22Rv1 (cell line): ENCODE results near the gene MYCBP2.

Experiments used
- H3K27ac ChIP-seq: fragments of 450-650 bp; 2 replicates; pipeline ENCODE4 v1.5.1; 2017
- ZFX ChIP-seq: fragments of 450-650 bp; IDR thresholded peaks from 2 replicates; pipeline ENCODE4 v1.6.1; 2017; ENCODE audit warnings: antibody characterized with exemption, borderline replicate concordance
- TF ChIP-seq, protein P1 (sequence below): fragments of 450-650 bp; IDR thresholded peaks from 2 replicates; pipeline ENCODE4 v1.5.1; 2017; ENCODE audit warnings: mild to moderate bottlenecking

The MYCBP2 gene

DNA sequence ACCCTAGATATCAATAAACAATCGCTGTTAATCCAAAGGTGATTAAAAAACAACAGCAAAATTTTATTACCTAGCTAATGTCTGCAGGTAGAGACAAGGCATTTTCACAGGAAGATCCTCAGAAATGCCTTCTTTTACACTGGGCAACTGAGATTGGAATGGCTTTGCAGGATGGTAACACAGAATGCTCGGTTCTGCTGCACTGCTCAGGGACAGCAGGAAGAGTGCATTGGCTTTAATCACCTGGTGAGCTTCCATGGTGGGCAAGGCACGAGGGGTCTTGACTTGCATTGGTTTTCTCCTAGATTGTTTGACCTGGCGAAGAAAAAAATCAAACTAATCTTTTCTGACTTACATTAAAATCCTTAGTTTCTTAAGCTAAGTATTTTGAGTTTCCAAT is 231.6 kb downstream of the MYCBP2 start:
- H3K27ac ChIP-seq, result no peak overlapping the region
- TF ChIP-seq, protein P1, sequence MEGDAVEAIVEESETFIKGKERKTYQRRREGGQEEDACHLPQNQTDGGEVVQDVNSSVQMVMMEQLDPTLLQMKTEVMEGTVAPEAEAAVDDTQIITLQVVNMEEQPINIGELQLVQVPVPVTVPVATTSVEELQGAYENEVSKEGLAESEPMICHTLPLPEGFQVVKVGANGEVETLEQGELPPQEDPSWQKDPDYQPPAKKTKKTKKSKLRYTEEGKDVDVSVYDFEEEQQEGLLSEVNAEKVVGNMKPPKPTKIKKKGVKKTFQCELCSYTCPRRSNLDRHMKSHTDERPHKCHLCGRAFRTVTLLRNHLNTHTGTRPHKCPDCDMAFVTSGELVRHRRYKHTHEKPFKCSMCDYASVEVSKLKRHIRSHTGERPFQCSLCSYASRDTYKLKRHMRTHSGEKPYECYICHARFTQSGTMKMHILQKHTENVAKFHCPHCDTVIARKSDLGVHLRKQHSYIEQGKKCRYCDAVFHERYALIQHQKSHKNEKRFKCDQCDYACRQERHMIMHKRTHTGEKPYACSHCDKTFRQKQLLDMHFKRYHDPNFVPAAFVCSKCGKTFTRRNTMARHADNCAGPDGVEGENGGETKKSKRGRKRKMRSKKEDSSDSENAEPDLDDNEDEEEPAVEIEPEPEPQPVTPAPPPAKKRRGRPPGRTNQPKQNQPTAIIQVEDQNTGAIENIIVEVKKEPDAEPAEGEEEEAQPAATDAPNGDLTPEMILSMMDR, result no peak
- no peak for TF ChIP-seq ZFX

DNA sequence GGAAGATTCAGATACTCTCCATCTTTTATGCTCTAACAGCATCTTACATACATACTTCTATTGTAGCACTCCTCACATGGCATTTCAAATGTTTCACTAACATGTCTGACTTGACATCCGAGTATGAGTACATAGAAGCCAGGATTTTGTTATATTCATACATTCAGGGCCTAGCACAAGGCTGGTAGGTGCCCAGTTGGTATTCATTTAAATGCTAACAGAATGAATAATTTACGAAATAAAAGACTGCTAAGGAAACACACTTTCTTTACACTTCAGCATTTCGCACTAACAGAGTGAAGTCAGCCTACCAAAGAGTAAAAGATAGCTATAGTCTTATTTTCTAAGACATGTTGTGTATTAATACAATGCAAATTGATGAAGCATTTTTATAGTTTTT is 232.1 kb downstream of the MYCBP2 start:
- TF ChIP-seq ZFX, result no peak
- TF ChIP-seq, protein P1, result no peak
- H3K27ac ChIP-seq, result no peak overlapping the region

DNA sequence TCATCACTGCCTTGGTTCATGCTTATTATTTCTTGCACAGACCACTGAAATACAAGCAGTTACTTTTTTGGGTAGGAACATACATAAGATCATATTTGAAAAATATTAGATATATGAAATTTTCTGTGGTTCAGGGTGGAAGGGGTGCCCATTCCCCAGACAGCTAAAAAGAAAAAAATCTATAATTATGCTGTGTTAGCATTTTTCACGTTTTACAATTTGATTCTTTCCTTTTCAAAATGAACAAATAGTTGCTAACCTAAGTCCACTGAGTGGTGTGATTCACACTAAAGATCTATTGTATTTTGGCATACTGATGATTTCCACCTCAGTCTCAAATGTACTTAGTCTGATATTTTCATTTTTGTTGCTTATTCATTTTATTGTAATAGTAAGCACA is 233.2 kb downstream of the MYCBP2 start:
- H3K27ac ChIP-seq, result no peak overlapping the region
- TF ChIP-seq, protein P1, result no peak
- no peak for TF ChIP-seq ZFX

DNA sequence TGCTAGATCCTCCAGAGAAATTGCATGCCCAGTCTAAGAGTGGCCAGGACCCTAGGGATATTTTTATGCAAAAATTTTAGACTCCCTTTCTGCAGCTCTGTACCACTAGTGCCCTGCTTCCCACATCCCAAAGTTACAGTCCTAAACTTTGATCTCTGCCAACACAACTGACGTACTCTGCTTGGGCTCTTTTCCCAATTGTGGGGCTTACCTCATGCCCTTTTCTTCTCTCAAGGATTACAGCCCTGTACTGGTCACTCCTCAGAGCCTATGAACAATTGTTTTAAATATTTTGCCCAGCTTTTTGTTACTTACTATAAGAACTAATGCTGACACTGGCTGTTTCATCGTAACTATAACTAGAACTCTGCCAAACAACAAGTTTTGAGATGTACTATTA is 242.1 kb downstream of the MYCBP2 start:
- TF ChIP-seq, protein P1, result no peak
- no peak for TF ChIP-seq ZFX
- H3K27ac ChIP-seq, result no peak overlapping the region

DNA sequence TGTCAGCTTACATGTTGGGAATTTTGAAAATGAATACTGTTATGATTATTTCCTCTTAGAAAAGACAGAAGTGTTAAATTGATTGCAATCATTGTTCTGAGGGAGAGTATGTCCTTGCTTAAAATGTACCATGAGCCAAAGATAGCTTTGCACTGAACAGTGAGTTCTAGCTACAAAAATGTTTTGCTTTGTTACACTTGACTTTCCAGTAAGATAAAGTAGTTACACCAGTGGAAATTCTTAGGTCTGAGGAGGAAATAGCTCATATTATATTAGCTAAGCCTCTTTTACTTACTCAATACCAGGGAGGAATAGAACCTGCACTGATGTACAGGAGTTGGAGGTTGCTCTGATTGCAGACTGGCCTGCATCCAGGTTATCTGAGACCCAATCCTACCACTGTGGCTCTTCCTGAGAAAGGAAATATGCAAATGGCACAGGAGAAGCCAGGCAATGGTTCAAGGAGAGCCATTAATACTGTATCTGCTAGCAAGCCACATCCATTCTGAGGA is 246.9 kb downstream of the MYCBP2 start:
- no peak overlapping the region for H3K27ac ChIP-seq
- no peak for TF ChIP-seq ZFX
- TF ChIP-seq, protein P1, result no peak

DNA sequence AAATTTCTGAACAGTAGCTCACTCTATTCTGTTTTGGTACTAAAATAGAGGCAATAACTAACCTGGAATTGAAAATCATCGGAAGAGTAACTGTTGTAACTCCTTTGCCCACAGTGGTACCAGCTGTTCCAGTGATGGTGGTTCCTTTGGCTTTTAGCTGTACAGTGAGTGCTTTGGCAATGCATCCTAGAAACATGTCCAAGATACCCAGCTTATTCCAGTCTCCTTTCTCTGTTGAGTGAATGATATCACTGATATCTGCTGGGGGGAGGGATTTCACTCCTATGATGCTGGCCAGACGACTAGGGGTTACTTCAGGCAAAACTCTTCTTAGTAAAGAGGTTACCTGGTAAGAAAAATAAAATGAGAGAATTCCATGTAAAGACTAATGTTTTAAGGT is 259.4 kb downstream of the MYCBP2 start:
- TF ChIP-seq, protein P1, result no peak
- no peak for TF ChIP-seq ZFX

DNA sequence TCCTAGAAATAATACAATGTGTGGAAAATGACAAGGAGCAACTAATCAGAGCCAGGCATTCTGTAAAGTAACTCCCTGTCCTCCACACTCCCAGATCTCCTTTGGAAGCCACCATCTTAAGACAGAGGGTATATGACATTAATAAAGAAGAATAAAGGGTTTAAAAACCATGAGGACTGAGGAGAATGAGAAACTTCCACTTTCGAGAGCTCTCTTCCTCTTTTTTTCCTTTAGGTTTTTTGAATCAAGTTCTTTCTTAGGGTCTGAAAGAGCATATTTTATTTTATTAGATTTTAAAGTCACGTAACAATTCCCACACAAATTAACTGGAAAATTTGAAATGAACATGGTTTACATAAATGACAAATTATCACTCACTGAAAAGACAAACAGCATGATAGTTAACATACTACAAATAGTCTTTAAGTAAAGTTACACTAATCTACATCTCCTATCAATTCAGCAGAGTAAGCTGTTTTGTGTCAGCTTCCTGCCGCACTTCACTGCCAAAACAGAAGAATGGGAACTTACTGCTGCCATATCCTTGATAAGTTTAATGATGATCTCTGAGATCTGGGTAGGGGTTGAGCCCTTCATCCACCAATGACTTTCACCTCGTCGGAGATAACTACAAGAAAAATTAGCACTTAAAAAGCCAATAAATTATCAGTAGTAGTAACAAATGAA is 261.3 kb downstream of the MYCBP2 start:
- TF ChIP-seq ZFX, result no peak
- TF ChIP-seq, protein P1, result no peak
- no peak overlapping the region for H3K27ac ChIP-seq

More for the DNA sequence above, 259.4 kb downstream of the MYCBP2 start:
- no peak overlapping the region for H3K27ac ChIP-seq
